ENCODE results near the gene MRAS.
"Not testable (repeated sequence)": the region's sequence is repeated elsewhere in the genome, so short reads cannot be mapped to it uniquely, and the experiment has no call there.

The MRAS gene

DNA sequence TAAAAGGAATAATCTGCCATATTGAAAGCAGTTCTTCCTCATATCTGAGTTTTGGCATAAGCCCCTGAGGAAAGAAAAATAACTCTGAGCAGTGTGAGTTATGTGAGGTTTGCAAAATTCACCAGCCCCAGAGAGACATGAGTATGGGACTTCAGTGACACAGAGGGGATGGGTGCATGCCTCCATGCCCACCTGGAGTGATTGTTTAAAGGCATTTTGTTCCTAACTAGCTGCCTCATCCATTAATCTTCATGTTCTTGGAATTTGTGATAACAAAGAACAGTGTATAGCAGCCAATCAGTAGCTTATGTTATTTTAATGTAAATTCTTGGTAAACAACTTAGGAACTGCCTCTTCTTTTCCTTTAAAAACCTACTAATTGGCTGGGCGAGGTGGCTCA, 74.9 kb downstream of the MRAS start:
- TF ChIP-seq ZNF274 (IDR thresholded peaks at IDR 0.05; ENCODE audit: low read depth, low read length): no peak
- H3K4me3 ChIP-seq (ENCODE audit: low read length): no peak overlapping the region

- no peak overlapping the region for H3K4me3 ChIP-seq (ENCODE audit: low read length)
- TF ChIP-seq ZNF274 (IDR thresholded peaks at IDR 0.05; ENCODE audit: low read depth, low read length): no peak
These were observed 75.9 kb downstream of the MRAS start for GRCh38 chr3:138424323-138424722.

DNA sequence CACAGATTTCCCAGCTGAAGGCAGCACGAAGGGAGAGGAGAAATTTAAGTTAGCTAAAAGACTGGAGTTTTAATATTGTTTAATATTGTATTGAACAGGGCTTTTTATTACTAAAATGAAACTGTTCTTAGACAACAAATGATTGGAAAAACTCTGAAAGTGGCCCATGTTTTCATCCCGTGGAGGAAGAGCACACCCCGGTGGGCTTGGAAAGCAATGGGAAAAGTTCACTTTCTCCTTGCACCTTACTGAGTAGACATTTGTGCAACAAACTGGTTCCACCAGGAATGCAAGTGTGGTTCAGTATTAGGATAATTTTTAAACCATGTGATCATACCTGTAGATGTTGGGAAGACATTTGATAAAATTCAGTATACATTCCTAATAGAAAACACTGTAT, 77.8 kb downstream of the MRAS start:
- no peak overlapping the region for H3K4me3 ChIP-seq (ENCODE audit: low read length)
- no peak for TF ChIP-seq ZNF274 (IDR thresholded peaks at IDR 0.05; ENCODE audit: low read depth, low read length)

- H3K4me3 ChIP-seq (ENCODE audit: low read length): not testable (repeated sequence)
These were observed 78.4 kb downstream of the MRAS start for GRCh38 chr3:138426754-138427153.

DNA sequence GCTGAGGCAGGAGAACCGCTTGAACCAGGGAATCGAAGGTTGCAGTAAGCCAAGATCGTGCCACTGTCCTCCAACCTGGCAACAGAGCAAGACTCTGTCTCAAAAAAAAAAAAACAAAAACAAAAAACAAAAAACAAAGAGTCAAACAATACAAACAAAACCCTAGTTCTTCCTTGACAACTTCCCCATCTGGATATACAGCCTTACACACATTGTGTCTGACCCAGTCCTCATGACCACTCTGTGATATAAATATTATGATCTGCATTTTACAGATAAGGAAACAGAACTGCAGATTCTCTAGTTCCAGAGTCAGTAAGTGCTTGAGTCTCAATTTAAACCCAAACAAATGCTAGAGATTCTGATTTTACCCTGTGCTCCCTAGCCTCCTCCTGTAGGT, 81.3 kb downstream of the MRAS start:
- TF ChIP-seq ZNF274 (IDR thresholded peaks at IDR 0.05; ENCODE audit: low read depth, low read length): no peak
- H3K4me3 ChIP-seq (ENCODE audit: low read length): no peak overlapping the region

DNA sequence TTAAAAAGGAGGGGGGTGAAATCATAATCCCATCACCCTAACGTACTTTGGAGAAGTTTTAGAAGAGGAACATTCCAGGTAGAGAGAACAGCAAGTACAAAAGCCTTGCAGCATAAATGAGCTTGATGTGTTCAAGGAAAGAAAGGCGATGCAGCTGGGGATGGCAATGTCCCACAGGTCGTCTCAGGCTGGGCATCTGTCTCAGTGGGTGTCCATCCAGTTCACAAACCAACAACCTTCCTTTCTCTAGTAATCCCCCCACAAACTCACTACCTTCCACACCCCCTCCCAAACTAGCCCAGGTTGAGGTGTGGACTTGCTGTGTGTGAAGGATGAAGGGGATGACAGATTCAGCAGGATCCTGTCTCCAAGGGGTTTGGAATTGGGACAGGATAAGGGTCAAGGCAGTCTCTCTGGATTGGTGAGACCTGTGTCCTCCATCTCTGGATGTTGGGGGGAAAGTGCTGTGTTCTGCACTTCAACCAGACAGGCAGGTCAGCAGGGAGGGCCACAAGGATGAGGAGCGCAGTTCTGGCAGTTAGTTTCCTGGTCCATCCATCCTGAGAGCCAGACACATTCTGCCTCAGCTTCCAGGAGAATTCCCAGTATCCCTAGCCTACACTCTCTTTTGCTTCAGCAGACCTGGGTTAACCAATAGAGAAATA, 84.3 kb downstream of the MRAS start:
- no peak for TF ChIP-seq ZNF274 (IDR thresholded peaks at IDR 0.05; ENCODE audit: low read depth, low read length)
- H3K4me3 ChIP-seq (ENCODE audit: low read length): no peak overlapping the region

GRCh38 chr3:138433892-138434275, 85.5 kb downstream of the MRAS start:
- no peak overlapping the region; the same call in 1 of the 2 replicates for H3K4me3 ChIP-seq (ENCODE audit: low read length)
- TF ChIP-seq ZNF274 (IDR thresholded peaks at IDR 0.05; ENCODE audit: low read depth, low read length): no peak

DNA sequence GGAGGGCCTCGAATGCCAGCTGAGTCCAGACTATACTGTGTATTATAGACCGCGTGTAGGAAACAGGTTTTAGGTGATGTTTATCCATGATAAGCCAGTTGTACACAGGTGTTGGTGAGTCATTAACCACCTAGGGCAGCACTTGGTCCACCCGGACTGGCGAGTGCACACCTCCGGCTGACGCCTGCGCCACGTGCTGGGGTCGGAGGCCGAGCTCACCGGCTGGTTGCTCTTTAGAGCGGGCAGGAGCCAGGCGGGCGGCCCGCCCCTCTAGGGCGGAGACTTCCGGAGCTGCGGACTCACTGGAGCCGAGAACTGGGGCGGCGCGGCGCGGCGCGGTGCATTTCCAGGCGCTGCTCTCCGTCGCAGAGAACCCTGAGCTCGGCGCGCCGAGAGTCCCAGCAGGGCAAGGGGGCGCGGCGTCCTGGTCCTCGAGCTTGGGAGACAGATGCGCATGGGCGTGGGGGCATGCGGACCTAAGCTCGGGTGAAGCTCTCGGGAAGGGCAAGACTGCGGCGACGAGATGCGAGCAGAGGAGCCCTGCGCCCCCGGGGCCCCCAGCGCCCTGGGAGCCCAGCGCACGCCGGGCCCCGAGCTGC, 86.0 kb downstream of the MRAS start, which contains the start of gene ESYT3:
TSS of gene ESYT3 (plus strand) at position 341 of the 599 bp plus-strand sequence. CDS start at position 524, 183 bp downstream.
- H3K4me3 ChIP-seq (ENCODE audit: low read length): peak within 1 kb of the TSS; percentile 11; the same call in 1 of the 2 replicates
- no peak for TF ChIP-seq ZNF274 (IDR thresholded peaks at IDR 0.05; ENCODE audit: low read depth, low read length)

GRCh38 chr3:138434875-138435772, 86.7 kb downstream of the MRAS start:
- peak overlapping the region; percentile 11; the same call in 1 of the 2 replicates for H3K4me3 ChIP-seq (ENCODE audit: low read length)
- TF ChIP-seq ZNF274 (IDR thresholded peaks at IDR 0.05; ENCODE audit: low read depth, low read length): no peak

- no peak overlapping the region for H3K4me3 ChIP-seq (ENCODE audit: low read length)
These were observed 87.5 kb downstream of the MRAS start for GRCh38 chr3:138435840-138436239.

GRCh38 chr3:138437281-138437680, 88.9 kb downstream of the MRAS start:
- no peak for TF ChIP-seq ZNF274 (IDR thresholded peaks at IDR 0.05; ENCODE audit: low read depth, low read length)
- no peak overlapping the region for H3K4me3 ChIP-seq (ENCODE audit: low read length)

More at GRCh38 chr3:138435840-138436239, 87.5 kb downstream of the MRAS start:
- TF ChIP-seq ZNF274 (IDR thresholded peaks at IDR 0.05; ENCODE audit: low read depth, low read length): no peak

GRCh38 chr3:138438896-138439295, 90.5 kb downstream of the MRAS start:
- no peak overlapping the region for H3K4me3 ChIP-seq (ENCODE audit: low read length)
- no peak for TF ChIP-seq ZNF274 (IDR thresholded peaks at IDR 0.05; ENCODE audit: low read depth, low read length)

DNA sequence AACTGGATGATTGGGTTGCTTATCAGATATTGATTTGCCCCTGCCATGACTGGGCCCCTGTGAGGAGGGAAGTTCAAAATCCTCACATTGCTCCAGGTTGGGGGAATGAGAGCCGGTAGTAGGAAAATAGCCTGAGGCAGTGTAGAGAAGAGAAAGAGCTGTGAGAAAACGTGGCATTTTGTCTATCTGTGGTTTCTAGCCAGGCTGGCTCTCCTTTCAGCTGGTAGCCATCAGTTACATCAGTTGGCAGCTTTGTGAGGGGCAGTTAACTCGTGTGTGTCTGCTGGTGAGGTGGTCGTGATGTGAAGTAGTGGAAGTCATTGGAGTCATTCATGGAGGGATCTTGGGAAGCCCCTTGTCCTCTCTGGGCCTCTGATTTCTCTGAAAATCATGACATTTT, 91.3 kb downstream of the MRAS start:
- no peak overlapping the region for H3K4me3 ChIP-seq (ENCODE audit: low read length)
- TF ChIP-seq ZNF274 (IDR thresholded peaks at IDR 0.05; ENCODE audit: low read depth, low read length): no peak

DNA sequence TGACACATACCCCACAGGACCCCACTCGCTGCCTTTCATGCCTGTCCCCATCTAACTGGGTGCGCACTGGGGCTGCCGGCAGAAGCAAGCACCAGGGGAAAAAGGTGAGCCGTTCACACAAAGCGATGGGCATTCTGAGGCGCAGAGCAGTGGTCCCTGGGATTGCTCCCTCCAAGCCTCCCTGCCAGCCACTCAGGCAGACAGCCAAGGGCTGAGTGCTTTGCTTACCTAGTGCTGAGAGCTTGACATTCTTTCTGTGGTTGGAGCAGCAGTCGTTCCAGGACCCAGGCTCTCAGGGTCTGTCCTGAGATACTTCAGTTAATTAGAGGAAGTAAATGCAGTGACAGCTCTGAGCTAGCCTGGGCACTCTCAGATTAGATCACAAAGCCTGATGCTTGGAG, 91.7 kb downstream of the MRAS start:
- H3K4me3 ChIP-seq (ENCODE audit: low read length): no peak overlapping the region
- no peak for TF ChIP-seq ZNF274 (IDR thresholded peaks at IDR 0.05; ENCODE audit: low read depth, low read length)

DNA sequence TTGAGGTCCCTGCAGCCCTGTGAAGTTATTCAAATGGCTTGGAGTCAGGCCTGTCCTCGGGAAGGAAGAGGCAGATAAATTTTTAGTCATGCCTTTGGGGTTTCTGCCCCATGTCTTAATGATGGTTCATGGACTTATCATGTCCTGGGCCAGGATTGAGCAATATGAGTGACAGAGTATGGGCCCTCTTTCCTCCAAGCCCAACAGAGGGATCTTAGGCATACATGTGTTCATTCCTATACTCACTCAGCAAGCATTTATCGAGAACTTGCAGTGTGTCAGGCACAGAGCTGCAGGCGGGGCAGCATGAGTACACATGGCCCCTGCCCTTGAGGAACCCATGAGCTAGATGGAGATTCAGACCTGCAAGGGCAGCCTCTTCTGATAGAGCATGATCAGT, 92.2 kb downstream of the MRAS start:
- TF ChIP-seq ZNF274 (IDR thresholded peaks at IDR 0.05; ENCODE audit: low read depth, low read length): no peak
- no peak overlapping the region for H3K4me3 ChIP-seq (ENCODE audit: low read length)
